Suprapubic skin (tissue), 4 donors: ENCODE results near the gene CELSR3.

Experiments
- POLR2A ChIP-seq, 2 donors: fragments of 450-650 bp; IDR thresholded peaks; one replicate each; pipeline ENCODE4 v1.6.1; 2017; ENCODE audit warnings: antibody characterized with exemption in 2 of 2, mild to moderate bottlenecking in 2 of 2, moderate library complexity in 2 of 2
- POLR2AphosphoS5 ChIP-seq, 3 donors: sonication (generic); formaldehyde crosslinking; IDR thresholded peaks; one replicate each; pipeline ENCODE4 v1.6.1; 2017; ENCODE audit warnings: antibody characterized with exemption in 3 of 3

GRCh38 chr3:48650723-48651122 lies 12.0 kb downstream of the CELSR3 start:
- TF ChIP-seq POLR2AphosphoS5 (IDR thresholded peaks at IDR 0.05) = no peak
- TF ChIP-seq POLR2A (IDR thresholded peaks at IDR 0.05) = no peak
